Fibroblast of the aortic adventitia (primary cell): ENCODE measurements around the gene SSNA1. TPM values are rescaled to one million over a fixed set of nuclear protein-coding genes. Genes with fewer than 3 reads are reported as not detected.

Experiments used
- DNase-seq: peaks from one replicate; pipeline ENCODE4 v3.0.0-alpha.2; 2010; ENCODE audit warnings: low read depth
- H3K4me3 ChIP-seq: 2 replicates; pipeline ENCODE4 v1.5.1; 2011; ENCODE audit warnings: low read depth, mild to moderate bottlenecking, control low read depth, low read length, moderate library complexity
- CTCF ChIP-seq: IDR thresholded peaks from 2 replicates; pipeline ENCODE4 v1.5.1; 2011; ENCODE audit warnings: mild to moderate bottlenecking, low read length, control low read depth, inconsistent platforms; ENCODE audit not compliant: insufficient read depth
- total RNA-seq: library from RNA; depleted of rRNA; stranded (reverse); fragments of >200 nt; gene quantifications from 2 replicates; pipeline ENCODE4 v1.2.3, GENCODE V29; 2012; ENCODE audit warnings: low replicate concordance

SSNA1 gene
- total RNA-seq, 1 donor, result 51.5 TPM

- DNase-seq, result no peak
- TF ChIP-seq CTCF, result no peak
- H3K4me3 ChIP-seq, result no peak overlapping the region
Measured at GRCh38 chr9:137192448-137192780, 3.9 kb downstream of the SSNA1 start.

- no peak for DNase-seq
Measured at GRCh38 chr9:137192859-137193258, 4.4 kb downstream of the SSNA1 start.

GRCh38 chr9:137193771-137194170 lies 5.3 kb downstream of the SSNA1 start:
- no peak overlapping the region for H3K4me3 ChIP-seq
- no peak for TF ChIP-seq CTCF
- no peak for DNase-seq

More at GRCh38 chr9:137192859-137193258, 4.4 kb downstream of the SSNA1 start:
- no peak for TF ChIP-seq CTCF
- no peak overlapping the region for H3K4me3 ChIP-seq

GRCh38 chr9:137194388-137194787 lies 5.9 kb downstream of the SSNA1 start:
- no peak for DNase-seq
- TF ChIP-seq CTCF, result no peak
- no peak overlapping the region for H3K4me3 ChIP-seq

- DNase-seq, result no peak
- no peak for TF ChIP-seq CTCF
- H3K4me3 ChIP-seq, result no peak overlapping the region
Measured at GRCh38 chr9:137194909-137195308, 6.4 kb downstream of the SSNA1 start.

- no peak overlapping the region for H3K4me3 ChIP-seq
- DNase-seq, result no peak
- TF ChIP-seq CTCF, result no peak
Measured at GRCh38 chr9:137195525-137196220, 7.2 kb downstream of the SSNA1 start.
